Measurements from ENCODE around the gene ZNF212. TPM values are rescaled to one million over a fixed set of nuclear protein-coding genes. Genes with fewer than 3 reads are reported as not detected.
A peak's percentile ranks its signal among the peaks of the same experiment; 100 is the strongest.

The ZNF212 gene
- total and polyA plus RNA-seq, 9 of the 15 experiments (the other 6 are each of a cell fraction or from before 2014, with no cell fraction given): 1.8 to 21.4 (median 7.2) TPM

DNA sequence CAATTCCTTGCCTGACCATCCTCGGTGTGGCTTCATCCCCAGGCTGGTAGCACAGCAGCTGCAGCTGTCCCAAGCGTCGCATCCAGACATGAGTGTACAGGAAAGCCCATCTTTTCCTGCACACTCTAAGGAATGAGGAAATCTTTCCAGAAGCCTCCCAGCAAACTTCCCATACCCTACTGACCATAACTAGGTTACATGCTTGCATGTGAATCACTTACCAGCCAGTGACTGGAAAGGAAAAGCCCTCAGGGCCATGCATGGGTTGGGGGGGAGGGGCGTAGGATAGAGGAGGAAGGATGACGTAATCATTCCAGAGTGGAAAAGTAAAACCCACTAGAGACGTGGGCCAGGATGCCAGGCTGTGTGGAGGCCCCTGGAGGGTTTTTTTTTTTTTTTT lies 18.9 kb upstream of the ZNF212 start (continued):
- TF ChIP-seq CEBPB (tag; IDR thresholded peaks at IDR 0.05) (0 out of 2 replicates have a peak, but pooled peaks have one; percentile 10), POLR2AphosphoS5 (IDR thresholded peaks at IDR 0.05; ENCODE audit: control insufficient read depth, insufficient read depth, low read depth, low read length) (no peak)

DNA sequence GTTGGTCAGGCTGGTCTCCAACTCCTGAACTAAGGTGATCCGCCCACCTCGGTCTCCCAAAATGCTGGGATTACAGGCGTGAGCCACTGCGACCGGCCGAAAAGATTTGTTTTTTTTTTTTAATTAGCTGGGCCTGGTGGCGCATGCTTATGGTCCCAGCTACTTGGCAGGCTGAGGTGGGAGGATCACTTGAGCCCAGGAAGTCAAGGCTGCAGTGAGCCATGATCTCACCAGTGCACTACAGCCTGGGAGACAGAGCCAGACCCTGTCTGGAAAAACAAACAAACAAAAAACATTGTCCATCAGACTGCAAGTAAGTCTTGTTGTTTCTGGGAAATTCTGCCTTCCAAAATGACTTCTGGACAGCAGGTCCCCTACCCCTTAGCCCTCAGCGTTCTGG lies 16.3 kb upstream of the ZNF212 start:
- in situ Hi-C loops (cut with MboI): no loop called here
- H4K20me1 ChIP-seq (replicated peaks; ENCODE audit: control insufficient read depth, insufficient read depth, low read length): peaks cover 3% of the 10 kb centered on the region
- H3K27me3 ChIP-seq (ENCODE audit: control insufficient read depth in 2 of 2, insufficient read depth in 2 of 2, low read length in 2 of 2): no peaks in the 10 kb centered on the region
- WGBS (ENCODE audit: insufficient coverage, low coverage, missing lambda C conversion rate): 98% methylated on average over 8 of the region's 8 CpGs
- H3K9me1 ChIP-seq (ENCODE audit: control insufficient read depth, insufficient read depth, low read length): no peaks in the 10 kb centered on the region
- FAIRE-seq (no peak), ATAC-seq (no peak), DNase-seq (ENCODE audit: extremely low read depth in 1 of 4, low spot score in 3 of 4) (no peak)
- intact Hi-C loops (cut with micrococcal nuclease): no loop called here
- ChIA-PET POLR2A (interaction anchor here (1.0 kb wide), 1 partner anchor 14 kb away, joined by 4 read pairs; no protein-coding TSS in a partner anchor), CTCF (ENCODE audit: low intra/inter-chr PET ratio) (no interaction called here)
- no TSS peak for BruUV-seq (replicated peaks)
- H3K9ac ChIP-seq (ENCODE audit: insufficient read depth in 1 of 2, low read depth in 2 of 2, low read length in 2 of 2): no peak overlapping the region
- H3K4me1 ChIP-seq (replicated peaks in 1 of 2; ENCODE audit: control insufficient read depth in 2 of 2, insufficient read depth in 2 of 2, low read length in 2 of 2): peaks cover 0 to 4% of the 10 kb centered on the region in 2 experiments; a peak in 1 of 5 replicates
- H2AFZ ChIP-seq (ENCODE audit: low read depth, low read length): no peak overlapping the region
- no peak overlapping the region for H3K4me3 ChIP-seq
- H3K79me2 ChIP-seq (ENCODE audit: control insufficient read depth, insufficient read depth, low read length): no peaks in the 10 kb centered on the region
- 0 out of 2 replicates have a peak, but pooled peaks cover 5% of the 10 kb centered on the region for H3K9me3 ChIP-seq (replicated peaks; ENCODE audit: control insufficient read depth, insufficient read depth, low read depth, low read length)
- no peak overlapping the region for H3K27ac ChIP-seq (ENCODE audit: extremely low read depth, low read depth, low read length)
- no peak overlapping the region for H3K4me2 ChIP-seq (ENCODE audit: insufficient read depth, low read length)
- H3K36me3 ChIP-seq (ENCODE audit: control insufficient read depth, insufficient read depth, low read length): peaks cover 64% of the 10 kb centered on the region
- TF ChIP-seq TAL1 (IDR thresholded peaks at IDR 0.05) (no peak), RHOXF2B (CRISPR knock-in tag; conservative IDR thresholded peaks at IDR 0.05) (no peak), ASH1L (IDR thresholded peaks at IDR 0.05; ENCODE audit: borderline replicate concordance, low read depth, partially characterized antibody) (no peak), ETS2 (tag; IDR thresholded peaks at IDR 0.05; ENCODE audit: borderline replicate concordance, poor library complexity, severe bottlenecking) (no peak), ZNF699 (CRISPR knock-in tag; IDR thresholded peaks at IDR 0.05; ENCODE audit: insufficient replicate concordance) (no peak), NR4A1 (CRISPR knock-in tag; IDR thresholded peaks at IDR 0.05) (no peak), NR4A1 (tag; IDR thresholded peaks at IDR 0.05) (no peak), PHF8 (IDR thresholded peaks at IDR 0.05; ENCODE audit: borderline replicate concordance, low read length) (no peak), SAP30 (IDR thresholded peaks at IDR 0.05; ENCODE audit: borderline replicate concordance, insufficient read depth, low read depth, low read length, poor library complexity, severe bottlenecking) (no peak), BRD4 (IDR thresholded peaks at IDR 0.05) (no peak), ELF2 (CRISPR knock-in tag; IDR thresholded peaks at IDR 0.05) (no peak), ARID1B (IDR thresholded peaks at IDR 0.05) (no peak), NR3C1 (CRISPR knock-in tag; IDR thresholded peaks at IDR 0.05) (no peak)
- TF ChIP-seq, protein P1, sequence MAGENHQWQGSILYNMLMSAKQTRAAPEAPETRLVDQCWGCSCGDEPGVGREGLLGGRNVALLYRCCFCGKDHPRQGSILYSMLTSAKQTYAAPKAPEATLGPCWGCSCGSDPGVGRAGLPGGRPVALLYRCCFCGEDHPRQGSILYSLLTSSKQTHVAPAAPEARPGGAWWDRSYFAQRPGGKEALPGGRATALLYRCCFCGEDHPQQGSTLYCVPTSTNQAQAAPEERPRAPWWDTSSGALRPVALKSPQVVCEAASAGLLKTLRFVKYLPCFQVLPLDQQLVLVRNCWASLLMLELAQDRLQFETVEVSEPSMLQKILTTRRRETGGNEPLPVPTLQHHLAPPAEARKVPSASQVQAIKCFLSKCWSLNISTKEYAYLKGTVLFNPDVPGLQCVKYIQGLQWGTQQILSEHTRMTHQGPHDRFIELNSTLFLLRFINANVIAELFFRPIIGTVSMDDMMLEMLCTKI (IDR thresholded peaks at IDR 0.05; ENCODE audit: partially characterized antibody): no peak
- TF ChIP-seq, protein P2, sequence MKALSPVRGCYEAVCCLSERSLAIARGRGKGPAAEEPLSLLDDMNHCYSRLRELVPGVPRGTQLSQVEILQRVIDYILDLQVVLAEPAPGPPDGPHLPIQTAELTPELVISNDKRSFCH (CRISPR knock-in tag; IDR thresholded peaks at IDR 0.05): no peak
- TF ChIP-seq, protein P2 (tag; IDR thresholded peaks at IDR 0.05): no peak
- TF ChIP-seq, protein P3, sequence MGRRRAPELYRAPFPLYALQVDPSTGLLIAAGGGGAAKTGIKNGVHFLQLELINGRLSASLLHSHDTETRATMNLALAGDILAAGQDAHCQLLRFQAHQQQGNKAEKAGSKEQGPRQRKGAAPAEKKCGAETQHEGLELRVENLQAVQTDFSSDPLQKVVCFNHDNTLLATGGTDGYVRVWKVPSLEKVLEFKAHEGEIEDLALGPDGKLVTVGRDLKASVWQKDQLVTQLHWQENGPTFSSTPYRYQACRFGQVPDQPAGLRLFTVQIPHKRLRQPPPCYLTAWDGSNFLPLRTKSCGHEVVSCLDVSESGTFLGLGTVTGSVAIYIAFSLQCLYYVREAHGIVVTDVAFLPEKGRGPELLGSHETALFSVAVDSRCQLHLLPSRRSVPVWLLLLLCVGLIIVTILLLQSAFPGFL (CRISPR knock-in tag; IDR thresholded peaks at IDR 0.05): no peak

Measured in K562 (cell line).